Sigmoid colon (tissue), 4 donors: ENCODE data around the gene FMO5.

Experiments
- POLR2A ChIP-seq, 2 donors: fragments of 450-650 bp; IDR thresholded peaks; one replicate each; pipeline ENCODE4 v1.6.1; 2016; ENCODE audit warnings: antibody characterized with exemption in 2 of 2, mild to moderate bottlenecking in 2 of 2, moderate library complexity in 2 of 2
- POLR2AphosphoS5 ChIP-seq, 4 donors: sonication (generic); formaldehyde crosslinking; IDR thresholded peaks; one replicate each; pipeline ENCODE4 v1.6.1; 2017; ENCODE audit warnings: antibody characterized with exemption in 4 of 4
- TF ChIP-seq, protein P1 (sequence below), 4 experiments: fragments of 450-650 bp in 3 of 4; fragments of 200-600 bp in 1 of 4; IDR thresholded peaks; one replicate each; pipeline ENCODE4 v1.5.1; 2016 to 2019; ENCODE audit warnings: antibody characterized with exemption in 4 of 4, mild to moderate bottlenecking in 3 of 4, moderate library complexity in 2 of 4

DNA sequence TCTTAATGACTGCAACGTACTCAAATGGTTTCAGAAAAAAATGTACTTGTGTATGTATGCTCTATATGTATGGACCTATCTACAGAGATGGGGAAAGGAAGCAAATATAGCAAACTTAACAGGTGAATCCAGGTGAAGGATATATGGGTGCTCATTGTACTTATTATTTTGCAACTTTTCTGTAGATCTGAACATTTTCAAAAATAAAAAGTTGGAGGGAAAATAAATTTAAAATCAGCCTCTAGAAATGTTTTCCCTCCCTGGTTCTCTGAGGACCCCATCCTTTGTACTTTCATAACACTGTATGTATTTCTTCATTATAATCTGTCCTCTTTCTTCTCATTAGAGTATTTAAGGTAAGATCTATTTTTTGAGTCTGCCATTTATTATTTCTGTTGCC lies 17.9 kb downstream of the FMO5 start:
- TF ChIP-seq, protein P1, sequence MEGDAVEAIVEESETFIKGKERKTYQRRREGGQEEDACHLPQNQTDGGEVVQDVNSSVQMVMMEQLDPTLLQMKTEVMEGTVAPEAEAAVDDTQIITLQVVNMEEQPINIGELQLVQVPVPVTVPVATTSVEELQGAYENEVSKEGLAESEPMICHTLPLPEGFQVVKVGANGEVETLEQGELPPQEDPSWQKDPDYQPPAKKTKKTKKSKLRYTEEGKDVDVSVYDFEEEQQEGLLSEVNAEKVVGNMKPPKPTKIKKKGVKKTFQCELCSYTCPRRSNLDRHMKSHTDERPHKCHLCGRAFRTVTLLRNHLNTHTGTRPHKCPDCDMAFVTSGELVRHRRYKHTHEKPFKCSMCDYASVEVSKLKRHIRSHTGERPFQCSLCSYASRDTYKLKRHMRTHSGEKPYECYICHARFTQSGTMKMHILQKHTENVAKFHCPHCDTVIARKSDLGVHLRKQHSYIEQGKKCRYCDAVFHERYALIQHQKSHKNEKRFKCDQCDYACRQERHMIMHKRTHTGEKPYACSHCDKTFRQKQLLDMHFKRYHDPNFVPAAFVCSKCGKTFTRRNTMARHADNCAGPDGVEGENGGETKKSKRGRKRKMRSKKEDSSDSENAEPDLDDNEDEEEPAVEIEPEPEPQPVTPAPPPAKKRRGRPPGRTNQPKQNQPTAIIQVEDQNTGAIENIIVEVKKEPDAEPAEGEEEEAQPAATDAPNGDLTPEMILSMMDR (IDR thresholded peaks at IDR 0.05), result no peak
- TF ChIP-seq POLR2AphosphoS5 (IDR thresholded peaks at IDR 0.05) (no peak), POLR2A (IDR thresholded peaks at IDR 0.05) (no peak)
